Measurements from ENCODE around the gene TLR10. TPM values are rescaled to one million over a fixed set of nuclear protein-coding genes. Genes with fewer than 3 reads are reported as not detected.
"Not testable (repeated sequence)": the region's sequence is repeated elsewhere in the genome, so short reads cannot be mapped to it uniquely, and the experiment has no call there.

Gene TLR10
- total RNA-seq, 1 experiment from 2014 or later, result not detected

GRCh38 chr4:38811297-38811696 lies 28.5 kb upstream of the TLR10 start:
- ChIA-PET CTCF (no interaction called here), POLR2A (ENCODE audit: unreplicated experiment) (no interaction called here)
- Histone ChIP-seq H3K9me3 (ENCODE audit: low read length) (no peaks in the 10 kb centered on the region), H4K20me1 (ENCODE audit: low read length) (no peaks in the 10 kb centered on the region), H3K79me2 (ENCODE audit: low read length) (no peaks in the 10 kb centered on the region), H3K9ac (ENCODE audit: low read length) (no peak overlapping the region), H3K4me2 (ENCODE audit: low read length) (no peak overlapping the region), H2AFZ (ENCODE audit: low read length) (no peak overlapping the region), H3K27me3 (ENCODE audit: low read length) (no peaks in the 10 kb centered on the region), H3F3A (ENCODE audit: low read length, unreplicated experiment) (no peaks in the 10 kb centered on the region), H3K36me3 (ENCODE audit: low read depth, low read length) (no peaks in the 10 kb centered on the region), H3K4me3 (ENCODE audit: low read length) (no peak overlapping the region), H3K4me1 (ENCODE audit: insufficient read depth, low read length) (no peaks in the 10 kb centered on the region), H3K27ac (ENCODE audit: low read length) (no peak overlapping the region), H3K9me2 (replicated peaks; ENCODE audit: low read length) (no peaks in the 10 kb centered on the region)
- intact Hi-C loops (cut with micrococcal nuclease), result no loop called here
- no TSS peak for BruUV-seq (replicated peaks)
- no peak for ATAC-seq
- no peak for DNase-seq
- TF ChIP-seq EZH2 (IDR thresholded peaks at IDR 0.05; ENCODE audit: low read length, unreplicated experiment) (no peak), EZH2phosphoT487 (IDR thresholded peaks at IDR 0.05; ENCODE audit: borderline replicate concordance, low read length) (no peak)
- TF ChIP-seq, protein P1, sequence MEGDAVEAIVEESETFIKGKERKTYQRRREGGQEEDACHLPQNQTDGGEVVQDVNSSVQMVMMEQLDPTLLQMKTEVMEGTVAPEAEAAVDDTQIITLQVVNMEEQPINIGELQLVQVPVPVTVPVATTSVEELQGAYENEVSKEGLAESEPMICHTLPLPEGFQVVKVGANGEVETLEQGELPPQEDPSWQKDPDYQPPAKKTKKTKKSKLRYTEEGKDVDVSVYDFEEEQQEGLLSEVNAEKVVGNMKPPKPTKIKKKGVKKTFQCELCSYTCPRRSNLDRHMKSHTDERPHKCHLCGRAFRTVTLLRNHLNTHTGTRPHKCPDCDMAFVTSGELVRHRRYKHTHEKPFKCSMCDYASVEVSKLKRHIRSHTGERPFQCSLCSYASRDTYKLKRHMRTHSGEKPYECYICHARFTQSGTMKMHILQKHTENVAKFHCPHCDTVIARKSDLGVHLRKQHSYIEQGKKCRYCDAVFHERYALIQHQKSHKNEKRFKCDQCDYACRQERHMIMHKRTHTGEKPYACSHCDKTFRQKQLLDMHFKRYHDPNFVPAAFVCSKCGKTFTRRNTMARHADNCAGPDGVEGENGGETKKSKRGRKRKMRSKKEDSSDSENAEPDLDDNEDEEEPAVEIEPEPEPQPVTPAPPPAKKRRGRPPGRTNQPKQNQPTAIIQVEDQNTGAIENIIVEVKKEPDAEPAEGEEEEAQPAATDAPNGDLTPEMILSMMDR (conservative IDR thresholded peaks at IDR 0.05; ENCODE audit: low read depth, low read length), result no peak

- POLR2A ChIA-PET (ENCODE audit: unreplicated experiment); BruUV-seq (replicated peaks); H3K9ac ChIP-seq (ENCODE audit: low read length); H3K36me3 ChIP-seq (ENCODE audit: low read depth, low read length); H3K9me3 ChIP-seq (ENCODE audit: low read length); H3K27me3 ChIP-seq (ENCODE audit: low read length); H3K79me2 ChIP-seq (ENCODE audit: low read length); ATAC-seq; H3K27ac ChIP-seq (ENCODE audit: low read length); H4K20me1 ChIP-seq (ENCODE audit: low read length); H3K4me2 ChIP-seq (ENCODE audit: low read length); H3K4me3 ChIP-seq (ENCODE audit: low read length); H3K4me1 ChIP-seq (ENCODE audit: insufficient read depth, low read length); H3K9me2 ChIP-seq (replicated peaks; ENCODE audit: low read length); H3F3A ChIP-seq (ENCODE audit: low read length, unreplicated experiment); intact Hi-C loops (cut with micrococcal nuclease); CTCF ChIA-PET; DNase-seq; H2AFZ ChIP-seq (ENCODE audit: low read length): not testable (repeated sequence)
These were observed 24.7 kb upstream of the TLR10 start for GRCh38 chr4:38807462-38807861.

- H3K9ac ChIP-seq (ENCODE audit: low read length); POLR2A ChIA-PET (ENCODE audit: unreplicated experiment); BruUV-seq (replicated peaks); H3K4me2 ChIP-seq (ENCODE audit: low read length); H2AFZ ChIP-seq (ENCODE audit: low read length); H3K9me2 ChIP-seq (replicated peaks; ENCODE audit: low read length); H4K20me1 ChIP-seq (ENCODE audit: low read length); H3K27me3 ChIP-seq (ENCODE audit: low read length); H3K4me1 ChIP-seq (ENCODE audit: insufficient read depth, low read length); H3K4me3 ChIP-seq (ENCODE audit: low read length); H3K36me3 ChIP-seq (ENCODE audit: low read depth, low read length); H3K79me2 ChIP-seq (ENCODE audit: low read length); H3F3A ChIP-seq (ENCODE audit: low read length, unreplicated experiment); ATAC-seq; CTCF ChIA-PET; H3K9me3 ChIP-seq (ENCODE audit: low read length); intact Hi-C loops (cut with micrococcal nuclease); H3K27ac ChIP-seq (ENCODE audit: low read length); DNase-seq: not testable (repeated sequence)
These were observed 23.5 kb upstream of the TLR10 start for GRCh38 chr4:38806251-38806650.

- no peak overlapping the region for H3K27ac ChIP-seq (ENCODE audit: low read length)
- no peaks in the 10 kb centered on the region for H4K20me1 ChIP-seq (ENCODE audit: low read length)
- H2AFZ ChIP-seq (ENCODE audit: low read length), result peak overlapping the region; percentile 25
- H3K4me1 ChIP-seq (ENCODE audit: insufficient read depth, low read length), result peaks cover 9% of the 10 kb centered on the region
- BruUV-seq (replicated peaks), result no TSS peak
- 0 out of 2 replicates have a peak, but pooled peaks have one; percentile 27 for ATAC-seq
- intact Hi-C loops (cut with micrococcal nuclease), result loop anchor here (2.0 kb wide), 1 partner anchor 47 kb away; no protein-coding TSS in a partner anchor
- no peaks in the 10 kb centered on the region for H3K79me2 ChIP-seq (ENCODE audit: low read length)
- ChIA-PET POLR2A (ENCODE audit: unreplicated experiment) (interaction anchor here (0.6 kb wide), 1 partner anchor 11 kb away, joined by 4 read pairs; no protein-coding TSS in a partner anchor), CTCF (no interaction called here)
- H3F3A ChIP-seq (ENCODE audit: low read length, unreplicated experiment), result no peaks in the 10 kb centered on the region
- peak overlapping the region; percentile 40; the same call in 1 of the 2 replicates for H3K4me2 ChIP-seq (ENCODE audit: low read length)
- H3K27me3 ChIP-seq (ENCODE audit: low read length), result no peaks in the 10 kb centered on the region
- no peak overlapping the region for H3K9ac ChIP-seq (ENCODE audit: low read length)
- H3K9me3 ChIP-seq (ENCODE audit: low read length), result no peaks in the 10 kb centered on the region
- TF ChIP-seq EZH2phosphoT487 (IDR thresholded peaks at IDR 0.05; ENCODE audit: borderline replicate concordance, low read length) (no peak), EZH2 (IDR thresholded peaks at IDR 0.05; ENCODE audit: low read length, unreplicated experiment) (no peak)
- TF ChIP-seq, protein P1 (conservative IDR thresholded peaks at IDR 0.05; ENCODE audit: low read depth, low read length), result no peak
- H3K4me3 ChIP-seq (ENCODE audit: low read length), result no peak overlapping the region
- H3K36me3 ChIP-seq (ENCODE audit: low read depth, low read length), result no peaks in the 10 kb centered on the region
- no peaks in the 10 kb centered on the region for H3K9me2 ChIP-seq (replicated peaks; ENCODE audit: low read length)
- no peak for DNase-seq
These were observed 22.8 kb upstream of the TLR10 start for GRCh38 chr4:38805530-38806145.

All from PC-3 (cell line).